Naive B cell (primary cell): ENCODE measurements around the gene FANK1. TPM values are rescaled to one million over a fixed set of nuclear protein-coding genes. Genes with fewer than 3 reads are reported as not detected.
"Not testable (repeated sequence)": the region's sequence is repeated elsewhere in the genome, so short reads cannot be mapped to it uniquely, and the experiment has no call there.

Experiments
- ATAC-seq, 2 donors: fragments of 150-1000 bp; cut with Tn5 transposase; 2 replicates each; pipeline ENCODE4 v1.10.0; 2021; ENCODE audit warnings: low read depth in 2 of 2, mild to moderate bottlenecking in 2 of 2, moderate library complexity in 2 of 2
- DNase-seq: peaks from one replicate; pipeline ENCODE4 v3.0.0; 2022
- H3K27ac Mint-ChIP-seq, 6 donors: one replicate each; pipeline ENCODE4 v1.8.0; 2020 to 2022; ENCODE audit warnings: mild to moderate bottlenecking in 6 of 6, mixed read lengths in 6 of 6, moderate library complexity in 5 of 6, inconsistent platforms in 2 of 6
- H3K27me3 Mint-ChIP-seq, 3 donors: one replicate each; pipeline ENCODE4 v1.8.0; 2021 to 2022; ENCODE audit warnings: mixed read lengths in 3 of 3, mild to moderate bottlenecking in 1 of 3
- H3K36me3 Mint-ChIP-seq, 2 donors: one replicate each; pipeline ENCODE4 v1.8.0; 2020 to 2022; ENCODE audit warnings: mixed read lengths in 2 of 2, inconsistent platforms in 1 of 2, mild to moderate bottlenecking in 1 of 2
- H3K4me1 Mint-ChIP-seq, 3 donors: one replicate each; pipeline ENCODE4 v1.8.0; 2020 to 2022; ENCODE audit warnings: mixed read lengths in 3 of 3, inconsistent platforms in 1 of 3, mild to moderate bottlenecking in 1 of 3, moderate library complexity in 1 of 3
- H3K4me3 Mint-ChIP-seq, 8 donors: one replicate each; pipeline ENCODE4 v1.8.0; 2020 to 2022; ENCODE audit warnings: mild to moderate bottlenecking in 8 of 8, mixed read lengths in 8 of 8, moderate library complexity in 8 of 8, inconsistent platforms in 2 of 8
- H3K9me3 Mint-ChIP-seq, 7 donors: one replicate each; pipeline ENCODE4 v1.8.0; 2020 to 2022; ENCODE audit warnings: mixed read lengths in 7 of 7, mild to moderate bottlenecking in 5 of 7, inconsistent platforms in 2 of 7, moderate library complexity in 1 of 7
- polyA plus RNA-seq, 6 donors: library from polyadenylated mRNA; unstranded; fragments of 300-500 nt; fragmentation: Illumina TruSeq; gene quantifications; one replicate each; pipeline ENCODE4 v1.2.3, GENCODE V29; 2021; ENCODE audit warnings: low read depth in 6 of 6

The FANK1 gene
- polyA plus RNA-seq, 6 donors from 2014 or later: not detected

GRCh38 chr10:125871338-125871737 is 25.0 kb upstream of the FANK1 start:
- Mint-ChIP-seq H3K27me3 (no peaks in the 10 kb centered on the region), H3K4me1 (no peaks in the 10 kb centered on the region), H3K4me3 (no peak overlapping the region), H3K36me3 (peaks cover 0 to 18% of the 10 kb centered on the region in 2 donors), H3K9me3 (peaks cover 0 to 13% (median 8%) of the 10 kb centered on the region in 7 donors), H3K27ac (no peak overlapping the region)
- ATAC-seq (no peak), DNase-seq (no peak)

- peaks cover 0 to 29% (median 15%) of the 10 kb centered on the region in 7 donors for H3K9me3 Mint-ChIP-seq
- H3K4me1 Mint-ChIP-seq: peaks cover 0 to 2% (median 2%) of the 10 kb centered on the region in 3 donors
- DNase-seq (no peak), ATAC-seq (no peak)
- H3K36me3 Mint-ChIP-seq: peaks cover 16 to 30% of the 10 kb centered on the region in 2 donors
- H3K27me3 Mint-ChIP-seq: no peaks in the 10 kb centered on the region
- no peak overlapping the region for H3K4me3 Mint-ChIP-seq
- H3K27ac Mint-ChIP-seq: no peak overlapping the region
Observed at GRCh38 chr10:125878957-125879835, 17.2 kb upstream of the FANK1 start.

- H3K36me3 Mint-ChIP-seq: peaks cover 16 to 18% of the 10 kb centered on the region in 2 donors
- ATAC-seq (no peak), DNase-seq (no peak)
- peaks cover 0 to 2% (median 2%) of the 10 kb centered on the region in 3 donors for H3K4me1 Mint-ChIP-seq
- no peaks in the 10 kb centered on the region for H3K27me3 Mint-ChIP-seq
- peaks cover 0 to 23% (median 13%) of the 10 kb centered on the region in 7 donors for H3K9me3 Mint-ChIP-seq
- no peak overlapping the region for H3K27ac Mint-ChIP-seq
- H3K4me3 Mint-ChIP-seq: no peak overlapping the region
Observed at GRCh38 chr10:125880719-125881118, 15.6 kb upstream of the FANK1 start.

DNA sequence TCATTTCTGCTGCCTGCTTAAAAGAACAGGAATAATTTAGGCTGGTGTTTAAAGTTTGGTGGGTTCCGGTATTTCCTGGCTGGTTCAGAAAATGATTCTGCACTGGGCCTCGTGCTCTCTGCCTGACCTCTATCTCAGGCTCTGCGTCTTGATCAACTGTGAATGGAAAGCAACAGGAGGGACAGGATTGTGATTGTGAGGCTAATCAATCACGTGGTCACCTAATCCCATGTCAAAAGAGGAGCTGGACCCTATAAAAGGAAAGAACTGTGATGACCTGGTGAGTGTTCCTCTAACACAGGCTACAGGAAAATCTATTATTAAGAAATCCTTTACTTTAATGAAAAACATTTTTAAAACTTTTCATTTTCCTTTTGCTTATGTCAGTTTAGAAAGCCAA is 15.2 kb upstream of the FANK1 start, which contains the start of gene DHX32:
Gene DHX32, minus strand, starts transcription at position 101 of the 400 bp plus-strand sequence. CDS start 468 bp downstream, outside the sequence.
- Mint-ChIP-seq H3K36me3 (peaks cover 13 to 16% of the 10 kb centered on the region in 2 donors), H3K27me3 (no peaks in the 10 kb centered on the region), H3K4me1 (peaks cover 0 to 2% (median 2%) of the 10 kb centered on the region in 3 donors), H3K9me3 (peaks cover 0 to 18% (median 8%) of the 10 kb centered on the region in 7 donors), H3K27ac (peak within 1 kb of the TSS in 2 of 6 donors; percentile 26 to 41), H3K4me3 (no peak within 1 kb of the TSS)
- ATAC-seq (no peak), DNase-seq (no peak)

DNA sequence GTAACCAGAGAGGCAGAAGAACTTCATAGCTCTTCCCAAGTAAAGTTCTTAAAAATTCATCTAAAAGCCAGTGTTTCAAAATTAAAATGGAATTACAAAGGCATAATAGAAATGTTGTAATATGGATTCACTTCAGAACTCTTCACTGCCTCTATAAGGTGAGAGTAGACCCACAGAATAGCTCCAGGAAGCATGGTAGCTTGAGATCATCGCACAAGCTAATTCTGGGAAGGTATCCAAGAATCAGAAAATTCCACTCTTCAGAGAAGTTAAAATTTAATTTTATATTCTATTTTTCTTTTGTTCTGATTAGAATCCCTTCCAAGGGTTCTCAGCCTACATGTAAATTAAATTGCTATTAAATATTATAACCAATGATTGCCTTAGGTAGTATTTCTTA is 13.8 kb upstream of the FANK1 start:
- H3K36me3 Mint-ChIP-seq: peaks cover 8 to 16% of the 10 kb centered on the region in 2 donors
- H3K27me3 Mint-ChIP-seq: no peaks in the 10 kb centered on the region
- no peak overlapping the region for H3K27ac Mint-ChIP-seq
- DNase-seq (no peak), ATAC-seq (no peak)
- peaks cover 0 to 2% (median 2%) of the 10 kb centered on the region in 3 donors for H3K4me1 Mint-ChIP-seq
- H3K4me3 Mint-ChIP-seq: no peak overlapping the region
- H3K9me3 Mint-ChIP-seq: peaks cover 0 to 8% (median 0%) of the 10 kb centered on the region in 7 donors

DNA sequence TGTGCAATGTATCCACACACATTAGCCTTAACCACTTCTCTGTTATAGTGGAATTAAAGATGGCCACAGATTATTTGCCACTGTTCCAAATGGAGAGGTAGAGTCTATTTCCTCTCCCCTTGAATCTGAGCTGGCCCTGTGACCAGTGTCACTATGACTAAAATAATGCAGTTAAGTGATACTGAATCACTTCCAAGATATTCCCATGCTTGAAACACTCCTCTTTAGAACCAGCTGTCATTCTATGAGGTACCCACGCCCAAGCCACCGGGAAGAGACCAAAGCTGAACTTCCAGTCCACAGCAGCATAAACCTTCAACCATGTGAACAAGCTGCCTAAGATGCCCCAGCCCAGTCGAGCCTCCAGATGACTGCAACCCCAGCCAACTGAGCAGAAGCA is 13.2 kb upstream of the FANK1 start:
- peaks cover 0 to 2% (median 2%) of the 10 kb centered on the region in 3 donors for H3K4me1 Mint-ChIP-seq
- DNase-seq (no peak), ATAC-seq (no peak)
- no peak overlapping the region for H3K4me3 Mint-ChIP-seq
- peaks cover 8 to 16% of the 10 kb centered on the region in 2 donors for H3K36me3 Mint-ChIP-seq
- H3K9me3 Mint-ChIP-seq: peaks cover 0 to 2% (median 0%) of the 10 kb centered on the region in 7 donors
- peak overlapping the region in 1 of 6 donors; percentile 7 for H3K27ac Mint-ChIP-seq
- H3K27me3 Mint-ChIP-seq: no peaks in the 10 kb centered on the region

GRCh38 chr10:125886914-125887512 is 9.4 kb upstream of the FANK1 start:
- H3K27ac Mint-ChIP-seq: peak overlapping the region in 1 of 6 donors; percentile 3
- no peaks in the 10 kb centered on the region for H3K27me3 Mint-ChIP-seq
- H3K4me3 Mint-ChIP-seq: no peak overlapping the region
- H3K36me3 Mint-ChIP-seq: no peaks in the 10 kb centered on the region
- H3K4me1 Mint-ChIP-seq: peaks cover 0 to 2% (median 0%) of the 10 kb centered on the region in 3 donors
- H3K9me3 Mint-ChIP-seq: no peaks in the 10 kb centered on the region
- ATAC-seq: no peak
- no peak for DNase-seq

GRCh38 chr10:125889441-125889840 is 6.9 kb upstream of the FANK1 start:
- not testable (repeated sequence) for H3K36me3 Mint-ChIP-seq, H3K27me3 Mint-ChIP-seq, H3K9me3 Mint-ChIP-seq

DNA sequence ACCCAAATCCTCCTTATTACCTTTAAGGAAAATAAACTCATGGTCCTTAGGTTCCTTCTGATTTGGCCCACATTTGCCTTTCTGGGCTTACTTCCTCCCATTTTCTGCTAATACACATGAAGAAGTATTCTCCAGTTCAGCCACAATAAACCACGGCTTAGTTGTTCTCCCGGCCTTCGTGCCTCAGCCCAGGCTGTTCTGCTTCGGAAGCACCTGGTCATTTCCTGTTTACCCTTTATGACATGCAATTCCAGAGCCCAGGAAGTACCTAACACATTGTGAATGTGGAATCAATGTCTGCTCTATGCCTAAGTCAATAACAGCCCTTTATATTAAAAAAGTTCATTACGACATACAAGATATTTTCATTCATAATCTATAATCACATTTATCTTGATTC is 4.0 kb upstream of the FANK1 start:
- H3K27ac Mint-ChIP-seq, ATAC-seq, H3K9me3 Mint-ChIP-seq, DNase-seq, H3K36me3 Mint-ChIP-seq, H3K27me3 Mint-ChIP-seq, H3K4me3 Mint-ChIP-seq: not testable (repeated sequence)
- peaks cover 11 to 18% (median 16%) of the 10 kb centered on the region in 3 donors for H3K4me1 Mint-ChIP-seq

More at GRCh38 chr10:125889441-125889840, 6.9 kb upstream of the FANK1 start:
- DNase-seq, H3K27ac Mint-ChIP-seq, H3K4me1 Mint-ChIP-seq, ATAC-seq, H3K4me3 Mint-ChIP-seq: not testable (repeated sequence)

- H3K27me3 Mint-ChIP-seq, H3K36me3 Mint-ChIP-seq, H3K9me3 Mint-ChIP-seq, ATAC-seq, DNase-seq: not testable (repeated sequence)
- H3K27ac Mint-ChIP-seq: peak overlapping the region in 2 of 6 donors; percentile 11 to 24
- H3K4me1 Mint-ChIP-seq: peaks cover 11 to 21% (median 19%) of the 10 kb centered on the region in 3 donors
- peak overlapping the region in 2 of 8 donors; percentile 91 to 95 for H3K4me3 Mint-ChIP-seq
Observed at GRCh38 chr10:125894176-125894575, 2.2 kb upstream of the FANK1 start.

DNA sequence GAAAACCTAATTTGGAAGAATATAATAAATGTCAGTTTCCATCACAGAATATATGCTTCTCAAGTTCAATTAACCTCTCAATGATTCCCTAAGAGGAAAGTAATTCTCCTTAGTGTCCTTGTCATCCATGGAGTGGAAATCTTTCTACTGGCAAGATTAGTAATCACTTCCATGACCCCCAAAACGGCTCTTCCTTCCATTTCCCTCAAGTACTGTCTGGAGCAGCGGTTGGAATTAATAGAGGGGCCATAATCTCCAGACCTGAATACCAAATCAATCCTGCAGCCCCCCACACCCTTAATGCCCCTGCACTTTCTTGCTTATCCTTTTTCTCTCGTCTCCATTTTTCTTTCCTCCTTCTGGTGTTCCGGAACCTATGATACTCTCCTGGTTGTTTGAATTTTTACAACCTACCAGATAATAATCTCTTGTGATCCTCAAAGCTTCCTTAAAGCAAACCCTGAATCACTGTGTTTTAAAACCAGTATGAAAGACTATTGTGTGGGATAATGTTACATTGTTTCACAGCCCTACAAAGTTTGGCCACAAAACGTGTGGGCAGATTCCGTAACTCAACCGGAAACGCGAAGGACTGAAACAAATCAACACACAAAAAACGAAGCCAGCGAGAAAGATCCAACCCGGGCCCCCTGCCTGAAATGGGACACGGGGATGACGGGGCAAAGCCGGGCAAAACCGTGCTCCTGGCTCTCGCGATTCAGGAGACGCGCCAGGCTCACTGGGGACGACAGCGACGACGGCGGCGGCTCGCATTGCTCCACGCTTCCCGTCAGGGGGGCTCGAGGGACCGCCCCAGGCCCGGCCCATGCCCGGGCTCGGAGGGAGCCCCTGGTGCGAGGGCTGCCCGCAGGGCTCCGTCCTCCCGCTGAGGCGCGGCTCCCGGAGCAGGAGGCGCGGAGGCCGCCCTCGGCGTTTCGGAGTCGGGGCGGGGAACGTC is 955 bp upstream of the FANK1 start:
- H3K4me3 Mint-ChIP-seq: peak overlapping the region; percentile 82 to 95 (median 91)
- H3K36me3 Mint-ChIP-seq, H3K27me3 Mint-ChIP-seq, H3K9me3 Mint-ChIP-seq: not testable (repeated sequence)
- peaks cover 11 to 21% (median 19%) of the 10 kb centered on the region in 3 donors for H3K4me1 Mint-ChIP-seq
- DNase-seq (peak; percentile 51), ATAC-seq (peak; percentile 66 to 67)
- H3K27ac Mint-ChIP-seq: peak overlapping the region; percentile 34 to 94 (median 84)

GRCh38 chr10:125897317-125897716 is 953 bp downstream of the FANK1 start:
- H3K9me3 Mint-ChIP-seq, H3K36me3 Mint-ChIP-seq, ATAC-seq, DNase-seq: not testable (repeated sequence)
- peaks cover 11 to 21% (median 19%) of the 10 kb centered on the region in 3 donors for H3K4me1 Mint-ChIP-seq
- H3K27ac Mint-ChIP-seq: peak overlapping the region in 1 of 6 donors; percentile 34
- peak overlapping the region; percentile 84 to 96 (median 92) for H3K4me3 Mint-ChIP-seq
- H3K27me3 Mint-ChIP-seq: peaks cover 3 to 18% (median 12%) of the 10 kb centered on the region in 3 donors

DNA sequence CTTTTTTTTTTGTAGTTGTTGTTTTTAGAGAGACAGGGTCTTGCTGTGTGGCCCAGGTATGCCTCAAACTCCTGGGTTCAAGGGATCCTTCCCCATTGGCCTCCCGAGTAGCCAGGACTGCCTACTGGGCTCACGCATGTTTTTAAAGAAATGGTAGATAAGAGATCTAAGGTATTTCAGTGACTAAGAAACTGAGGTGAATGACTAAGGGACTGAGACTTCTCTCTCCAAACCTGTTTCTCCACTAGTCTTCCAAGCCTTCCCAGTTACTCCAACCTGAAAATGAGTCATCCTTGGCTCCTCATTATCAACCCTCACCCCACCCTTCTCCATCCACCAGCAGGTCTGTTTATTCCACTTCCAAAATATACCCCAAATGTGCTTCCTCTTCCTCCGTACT is 4.6 kb downstream of the FANK1 start:
- peaks cover 3 to 18% (median 12%) of the 10 kb centered on the region in 3 donors for H3K27me3 Mint-ChIP-seq
- not testable (repeated sequence) for DNase-seq, H3K9me3 Mint-ChIP-seq, ATAC-seq, H3K27ac Mint-ChIP-seq, H3K4me1 Mint-ChIP-seq, H3K36me3 Mint-ChIP-seq
- peak overlapping the region in 1 of 8 donors; percentile 5 for H3K4me3 Mint-ChIP-seq
